Endodermal cell (in vitro differentiated cells): ENCODE results near the gene ROBO1. TPM values are rescaled to one million over a fixed set of nuclear protein-coding genes. Genes with fewer than 3 reads are reported as not detected.

Source experiments
- DNase-seq: peaks from one replicate; pipeline ENCODE4 v3.0.0-alpha.2; 2017
- H3K27ac ChIP-seq: 2 replicates; pipeline ENCODE4 v1.5.1; 2013; ENCODE audit warnings: mild to moderate bottlenecking, low read depth, low read length, moderate library complexity
- H3K27me3 ChIP-seq: 2 replicates; pipeline ENCODE4 v1.6.1; 2013; ENCODE audit warnings: mild to moderate bottlenecking, low read length, moderate library complexity; ENCODE audit not compliant: insufficient read depth, control insufficient read depth, poor library complexity, severe bottlenecking
- H3K36me3 ChIP-seq: 2 replicates; pipeline ENCODE4 v1.7.0; 2013; ENCODE audit warnings: mild to moderate bottlenecking, low read length, moderate library complexity; ENCODE audit not compliant: control insufficient read depth, insufficient read depth
- H3K4me1 ChIP-seq: one replicate; pipeline ENCODE4 v1.7.0; 2013; ENCODE audit warnings: low read length; ENCODE audit not compliant: control insufficient read depth, insufficient read depth
- H3K4me3 ChIP-seq: 2 replicates; pipeline ENCODE4 v1.5.1; 2013; ENCODE audit warnings: mild to moderate bottlenecking, low read length, moderate library complexity
- H3K9ac ChIP-seq: 2 replicates; pipeline ENCODE4 v1.6.1; 2013; ENCODE audit warnings: mild to moderate bottlenecking, low read length, moderate library complexity; ENCODE audit not compliant: poor library complexity, severe bottlenecking; ENCODE audit errors: extremely low read depth
- H3K9me3 ChIP-seq: 2 replicates; pipeline ENCODE4 v1.6.1; 2013; ENCODE audit warnings: mild to moderate bottlenecking, low read length, moderate library complexity; ENCODE audit not compliant: control insufficient read depth
- H3K27ac Mint-ChIP-seq: 2 replicates; pipeline ENCODE4 v1.8.0; 2020; ENCODE audit warnings: mixed read lengths
- H3K27me3 Mint-ChIP-seq: 2 replicates; pipeline ENCODE4 v1.8.0; 2021; ENCODE audit warnings: mild to moderate bottlenecking, mixed read lengths; ENCODE audit not compliant: insufficient read depth
- H3K36me3 Mint-ChIP-seq: 2 replicates; pipeline ENCODE4 v1.8.0; 2020; ENCODE audit warnings: low read depth, mixed read lengths
- H3K4me1 Mint-ChIP-seq: 2 replicates; pipeline ENCODE4 v1.8.0; 2020; ENCODE audit warnings: mixed read lengths
- H3K4me3 Mint-ChIP-seq: 2 replicates; pipeline ENCODE4 v1.8.0; 2020; ENCODE audit warnings: mild to moderate bottlenecking, moderate library complexity, mixed read lengths
- H3K9me3 Mint-ChIP-seq: 2 replicates; pipeline ENCODE4 v1.8.0; 2020; ENCODE audit warnings: mild to moderate bottlenecking, mixed read lengths
- CTCF ChIP-seq: fragments of 200-600 bp; sonication (generic); conservative IDR thresholded peaks from 2 replicates; pipeline ENCODE4 v1.5.0; 2021; ENCODE audit warnings: antibody characterized with exemption, mild to moderate bottlenecking
- WGBS, 2 experiments: methylation state at CpG; one replicate each; pipeline versions ENCODE4 v1.1.5 to v1.1.7; 2013; ENCODE audit warnings: missing lambda C conversion rate in 2 of 2, mixed read lengths in 1 of 2; ENCODE audit not compliant: insufficient coverage in 1 of 2, insufficient read length in 1 of 2; 5-methylcytosine and 5-hydroxymethylcytosine counted together
- total RNA-seq, 2 donors: library from RNA; stranded (reverse); fragmentation: NEBNext Ultra II Directional in 1 of 2; extraction: Animal tissue kit (Norgen Biotek cat#: 25700) in 1 of 2; gene quantifications; 2 replicates in 1 of 2; 3 replicates in 1 of 2; pipeline ENCODE4 v1.2.1, GENCODE V29; 2021

Gene ROBO1
- total RNA-seq, 2 donors from 2014 or later: 74.8 to 75.9 TPM

- H3K9me3 ChIP-seq: no peaks in the 10 kb centered on the region
- H3K27me3 Mint-ChIP-seq: no peaks in the 10 kb centered on the region
- no peaks in the 10 kb centered on the region for H3K36me3 Mint-ChIP-seq
- TF ChIP-seq CTCF: no peak
- H3K9me3 Mint-ChIP-seq: peaks cover 8% of the 10 kb centered on the region
- no peaks in the 10 kb centered on the region for H3K36me3 ChIP-seq
- H3K27ac Mint-ChIP-seq: no peak overlapping the region
- H3K4me1 Mint-ChIP-seq: no peaks in the 10 kb centered on the region
- H3K4me1 ChIP-seq: no peaks in the 10 kb centered on the region
- no peak overlapping the region for H3K4me3 Mint-ChIP-seq
- WGBS, 2 experiments: 90% methylated on average over 1 of the region's 1 CpG; no CpG with 5 or more reads in 1 of the 2 experiments
- no peak overlapping the region for H3K9ac ChIP-seq
- H3K27me3 ChIP-seq: no peaks in the 10 kb centered on the region
- no peak for DNase-seq
- H3K27ac ChIP-seq: no peak overlapping the region
- no peak overlapping the region for H3K4me3 ChIP-seq
These were observed 42.8 kb upstream of the ROBO1 start for GRCh38 chr3:79810581-79810980.

GRCh38 chr3:79810092-79810491 is 42.3 kb upstream of the ROBO1 start:
- Mint-ChIP-seq H3K27me3 (no peaks in the 10 kb centered on the region), H3K4me1 (no peaks in the 10 kb centered on the region), H3K27ac (no peak overlapping the region), H3K36me3 (no peaks in the 10 kb centered on the region), H3K4me3 (no peak overlapping the region), H3K9me3 (peaks cover 5% of the 10 kb centered on the region)
- no peaks in the 10 kb centered on the region for H3K9me3 ChIP-seq
- no peaks in the 10 kb centered on the region for H3K4me1 ChIP-seq
- WGBS, 2 experiments: 80 to 100% methylated on average over 1 to 3 of the region's 3 CpGs
- DNase-seq: no peak
- no peak for TF ChIP-seq CTCF
- no peak overlapping the region for H3K27ac ChIP-seq
- H3K4me3 ChIP-seq: no peak overlapping the region
- H3K27me3 ChIP-seq: no peaks in the 10 kb centered on the region
- H3K36me3 ChIP-seq: no peaks in the 10 kb centered on the region
- H3K9ac ChIP-seq: no peak overlapping the region

- no peaks in the 10 kb centered on the region for H3K27me3 Mint-ChIP-seq
- peaks cover under 1% of the 10 kb centered on the region for H3K9me3 Mint-ChIP-seq
- H3K4me1 Mint-ChIP-seq: no peaks in the 10 kb centered on the region
- WGBS, 2 experiments: 83 to 98% methylated on average over 2 of the region's 2 CpGs
- H3K4me1 ChIP-seq: no peaks in the 10 kb centered on the region
- H3K4me3 Mint-ChIP-seq: no peak overlapping the region
- no peak overlapping the region for H3K9ac ChIP-seq
- H3K9me3 ChIP-seq: no peaks in the 10 kb centered on the region
- DNase-seq: no peak
- H3K27me3 ChIP-seq: no peaks in the 10 kb centered on the region
- H3K36me3 ChIP-seq: no peaks in the 10 kb centered on the region
- no peak overlapping the region for H3K27ac Mint-ChIP-seq
- no peak overlapping the region for H3K27ac ChIP-seq
- no peak overlapping the region for H3K4me3 ChIP-seq
- no peak for TF ChIP-seq CTCF
- H3K36me3 Mint-ChIP-seq: no peaks in the 10 kb centered on the region
These were observed 41.3 kb upstream of the ROBO1 start for GRCh38 chr3:79809106-79809505.
